Omental fat pad (tissue), 4 donors: ENCODE data around the gene OPCML. TPM values are rescaled to one million over a fixed set of nuclear protein-coding genes. Genes with fewer than 3 reads are reported as not detected.

Source experiments
- ATAC-seq: fragments of 150-250 bp; one replicate; pipeline ENCODE4 v1.9.1; 2016; ENCODE audit warnings: mild to moderate bottlenecking, moderate library complexity; ENCODE audit not compliant: low FRiP score
- DNase-seq: peaks from one replicate; pipeline ENCODE4 v3.0.0-alpha.2; 2019; ENCODE audit warnings: low spot score
- total RNA-seq, 4 donors: library from RNA; depleted of rRNA; stranded (reverse); fragments of >200 nt; gene quantifications; one replicate each; pipeline ENCODE4 v1.1.0, GENCODE V29; 2016
- TF ChIP-seq, protein P1 (sequence below), 3 donors: fragments of 450-650 bp; IDR thresholded peaks; one replicate each; pipeline ENCODE4 v1.5.1; 2016 to 2017; ENCODE audit warnings: antibody characterized with exemption in 3 of 3, mild to moderate bottlenecking in 3 of 3, moderate library complexity in 2 of 3

Gene OPCML
- total RNA-seq, 4 donors from 2014 or later: 0.32 TPM; not detected in 3

DNA sequence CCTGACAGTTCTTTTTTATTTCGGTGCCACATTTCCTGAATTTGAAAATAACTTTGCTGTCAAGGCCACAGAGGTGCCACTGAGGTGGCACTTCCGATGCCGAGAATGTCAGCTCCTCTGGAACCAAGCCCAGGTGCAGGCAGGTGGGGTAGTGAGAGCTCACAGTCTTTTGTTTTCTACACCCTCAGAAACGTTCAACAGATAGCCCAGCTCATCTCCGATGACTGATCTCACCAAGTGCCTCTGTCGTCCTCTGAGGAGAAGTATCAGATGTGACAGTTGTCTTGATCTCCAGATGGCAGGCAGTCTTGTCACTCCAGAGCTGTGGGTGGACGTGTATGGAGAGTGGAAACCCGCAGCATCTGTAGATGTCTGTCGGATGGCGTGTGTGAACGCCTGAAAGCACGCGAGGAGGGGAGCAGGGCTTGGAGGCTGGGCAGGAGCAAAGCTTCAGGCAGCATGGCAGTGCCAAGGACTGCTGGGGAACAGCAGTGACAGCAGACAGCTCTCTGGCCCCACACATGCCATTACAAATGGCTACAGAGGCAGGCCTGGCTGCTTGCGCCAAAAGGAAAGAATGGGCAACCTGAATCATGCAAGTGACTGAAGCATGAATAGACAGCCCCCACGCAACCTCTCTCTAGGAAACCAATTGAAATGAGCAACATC, 877.0 kb downstream of the OPCML start:
- TF ChIP-seq, protein P1, sequence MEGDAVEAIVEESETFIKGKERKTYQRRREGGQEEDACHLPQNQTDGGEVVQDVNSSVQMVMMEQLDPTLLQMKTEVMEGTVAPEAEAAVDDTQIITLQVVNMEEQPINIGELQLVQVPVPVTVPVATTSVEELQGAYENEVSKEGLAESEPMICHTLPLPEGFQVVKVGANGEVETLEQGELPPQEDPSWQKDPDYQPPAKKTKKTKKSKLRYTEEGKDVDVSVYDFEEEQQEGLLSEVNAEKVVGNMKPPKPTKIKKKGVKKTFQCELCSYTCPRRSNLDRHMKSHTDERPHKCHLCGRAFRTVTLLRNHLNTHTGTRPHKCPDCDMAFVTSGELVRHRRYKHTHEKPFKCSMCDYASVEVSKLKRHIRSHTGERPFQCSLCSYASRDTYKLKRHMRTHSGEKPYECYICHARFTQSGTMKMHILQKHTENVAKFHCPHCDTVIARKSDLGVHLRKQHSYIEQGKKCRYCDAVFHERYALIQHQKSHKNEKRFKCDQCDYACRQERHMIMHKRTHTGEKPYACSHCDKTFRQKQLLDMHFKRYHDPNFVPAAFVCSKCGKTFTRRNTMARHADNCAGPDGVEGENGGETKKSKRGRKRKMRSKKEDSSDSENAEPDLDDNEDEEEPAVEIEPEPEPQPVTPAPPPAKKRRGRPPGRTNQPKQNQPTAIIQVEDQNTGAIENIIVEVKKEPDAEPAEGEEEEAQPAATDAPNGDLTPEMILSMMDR (IDR thresholded peaks at IDR 0.05): no peak
- DNase-seq (no peak), ATAC-seq (no peak)

DNA sequence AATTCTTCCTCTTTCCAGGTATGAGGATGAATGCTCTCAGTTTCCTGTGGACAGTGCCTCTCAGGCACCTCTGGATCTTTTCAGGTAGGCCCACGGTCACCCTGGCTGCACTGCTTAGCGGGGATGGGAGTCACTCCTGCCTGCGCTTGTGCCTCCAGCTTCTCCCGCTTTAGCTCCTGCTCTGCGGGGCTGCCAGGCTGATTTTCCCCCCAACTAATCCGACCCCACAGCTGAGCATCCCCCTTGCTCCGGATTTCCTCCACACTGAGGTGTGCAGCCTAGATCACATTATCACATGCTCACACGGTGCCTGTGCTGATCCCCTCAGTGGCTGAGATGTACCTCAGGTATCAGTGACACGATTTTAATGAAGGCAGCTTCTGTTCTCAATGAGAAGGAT, 879.1 kb downstream of the OPCML start:
- no peak for ATAC-seq
- DNase-seq: no peak
- TF ChIP-seq, protein P1 (IDR thresholded peaks at IDR 0.05): no peak

DNA sequence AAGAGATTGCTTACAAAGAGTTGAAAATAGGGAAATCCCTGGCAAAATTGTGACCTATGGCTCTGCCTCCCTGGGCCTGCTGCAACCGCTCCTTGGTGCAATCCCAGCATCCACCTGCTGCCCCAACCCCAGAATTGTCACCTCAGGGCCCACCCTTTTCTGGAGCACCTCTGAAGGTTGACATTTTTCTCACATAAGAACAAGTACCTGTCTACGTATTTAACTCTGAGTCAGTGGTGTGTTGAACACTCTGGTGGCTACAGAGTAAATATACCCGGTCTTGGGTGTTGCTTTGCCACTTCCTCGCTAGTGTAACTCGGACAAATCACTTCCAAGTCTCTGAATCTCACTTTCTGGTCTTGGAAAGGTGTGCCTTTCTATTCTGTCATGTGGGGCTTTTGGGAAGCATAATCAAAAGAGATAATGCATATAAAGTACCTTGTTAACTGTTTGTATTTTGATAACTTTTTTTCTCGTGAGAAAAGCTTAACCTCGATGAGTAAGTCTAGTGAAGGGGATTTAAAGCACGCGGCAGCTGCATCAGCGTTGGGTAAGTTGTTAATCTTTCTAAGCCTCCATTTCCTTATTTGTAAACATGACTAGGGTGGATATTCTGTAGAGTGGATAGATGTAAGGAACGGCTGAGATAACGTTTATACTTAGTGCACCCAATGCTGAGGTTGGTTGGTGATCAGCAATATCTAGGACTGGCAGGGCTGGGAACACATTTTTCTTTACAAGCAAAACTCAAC, 881.2 kb downstream of the OPCML start:
- DNase-seq (no peak), ATAC-seq (no peak)
- TF ChIP-seq, protein P1 (IDR thresholded peaks at IDR 0.05): no peak

DNA sequence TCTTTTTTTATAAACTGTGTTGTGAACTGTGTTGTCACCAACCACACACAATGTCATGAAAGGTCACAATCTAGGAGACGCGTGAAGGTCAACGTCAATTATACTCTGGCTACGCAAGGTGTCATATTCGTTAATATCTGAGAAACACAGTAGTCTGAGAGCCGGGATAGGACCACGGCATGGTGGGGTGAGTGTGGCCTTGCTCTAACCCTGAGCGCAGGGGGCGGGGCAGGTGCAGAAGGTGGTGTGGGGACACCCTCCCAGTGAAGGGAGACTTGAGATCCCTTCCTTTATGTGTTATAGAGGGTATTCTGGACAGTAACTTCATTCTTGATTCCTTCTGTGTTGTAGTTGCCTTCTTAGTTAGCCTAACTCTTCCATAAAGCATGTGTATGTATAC, 883.0 kb downstream of the OPCML start:
- ATAC-seq (no peak), DNase-seq (no peak)
- TF ChIP-seq, protein P1 (IDR thresholded peaks at IDR 0.05): no peak

DNA sequence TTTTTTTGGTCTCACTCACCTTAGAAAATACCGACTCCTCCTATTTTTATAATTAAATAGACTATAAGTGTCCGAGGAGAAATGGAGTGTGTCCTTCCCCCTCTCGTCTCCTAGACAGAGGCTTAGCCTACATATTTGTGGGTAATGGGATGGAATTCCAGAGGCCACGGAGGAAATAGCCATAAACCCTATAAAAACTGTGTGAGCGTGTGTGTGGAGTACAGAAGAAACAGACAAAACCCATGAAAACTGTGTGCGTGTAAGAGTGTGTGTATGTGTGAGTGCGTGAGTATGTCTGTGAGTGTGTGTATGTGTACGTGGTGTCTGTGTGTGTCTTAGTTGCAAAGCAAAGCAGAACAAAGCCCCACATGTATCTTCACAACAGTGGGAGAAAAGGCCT, 883.5 kb downstream of the OPCML start:
- ATAC-seq (no peak), DNase-seq (no peak)
- TF ChIP-seq, protein P1 (IDR thresholded peaks at IDR 0.05): no peak

DNA sequence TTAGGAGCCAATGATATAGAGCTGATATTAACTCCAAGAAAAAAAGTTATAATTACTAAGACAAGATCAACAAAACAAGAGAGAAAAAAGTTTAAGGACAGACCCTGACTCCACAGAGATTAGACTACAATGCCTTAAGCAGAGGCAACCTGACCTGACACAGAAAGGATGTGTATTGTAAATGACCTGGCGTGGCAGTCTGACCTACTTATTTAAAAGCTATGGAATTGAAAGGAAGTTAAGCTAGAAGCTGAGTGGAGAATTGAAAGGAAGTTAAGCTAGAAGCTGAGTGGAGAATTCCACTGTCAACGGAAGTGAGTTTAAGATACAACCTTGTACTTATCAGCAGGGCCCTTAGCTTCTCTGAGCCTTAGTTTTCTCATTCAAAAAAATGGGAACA, 885.4 kb downstream of the OPCML start:
- TF ChIP-seq, protein P1 (IDR thresholded peaks at IDR 0.05): no peak
- ATAC-seq: no peak
- DNase-seq: no peak
